ENCODE results near the gene C7orf33. TPM values are rescaled to one million over a fixed set of nuclear protein-coding genes. Genes with fewer than 3 reads are reported as not detected.

The C7orf33 gene
- polyA plus RNA-seq, 1 donor from 2014 or later = not detected

DNA sequence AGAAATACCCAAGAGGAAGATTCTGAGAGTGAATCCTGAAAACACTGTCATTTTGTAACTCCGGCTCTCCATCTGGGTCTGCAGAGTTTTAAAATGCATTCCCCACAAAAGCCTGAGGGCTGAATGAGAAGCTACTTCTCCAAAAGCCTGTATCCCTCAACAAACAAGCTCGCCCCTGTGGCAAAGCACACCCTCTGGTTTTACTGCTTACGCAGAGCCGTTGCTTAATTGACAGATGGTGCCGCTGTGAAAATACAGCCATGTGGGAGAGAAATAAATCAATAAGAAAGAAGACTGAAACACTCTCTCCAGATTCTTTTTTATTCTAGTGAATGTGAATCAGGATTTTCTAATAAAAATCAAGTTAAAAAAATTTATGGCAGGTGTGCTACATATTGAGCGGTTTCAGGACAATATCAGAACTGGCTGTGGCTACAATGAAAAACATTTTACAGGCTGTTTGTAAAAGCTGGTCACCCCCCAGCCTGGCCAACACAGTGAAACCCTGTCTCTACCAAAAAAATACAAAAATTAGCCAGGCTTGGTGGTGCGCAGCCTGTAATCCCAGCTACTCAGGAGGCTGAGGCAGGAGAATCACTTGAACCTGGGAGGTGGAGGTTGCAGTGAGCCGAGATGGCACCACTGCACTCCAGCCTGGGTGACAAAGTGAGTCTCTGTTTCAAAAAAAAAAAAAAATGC is 32.5 kb downstream of the C7orf33 start:
- TF ChIP-seq, protein P1, sequence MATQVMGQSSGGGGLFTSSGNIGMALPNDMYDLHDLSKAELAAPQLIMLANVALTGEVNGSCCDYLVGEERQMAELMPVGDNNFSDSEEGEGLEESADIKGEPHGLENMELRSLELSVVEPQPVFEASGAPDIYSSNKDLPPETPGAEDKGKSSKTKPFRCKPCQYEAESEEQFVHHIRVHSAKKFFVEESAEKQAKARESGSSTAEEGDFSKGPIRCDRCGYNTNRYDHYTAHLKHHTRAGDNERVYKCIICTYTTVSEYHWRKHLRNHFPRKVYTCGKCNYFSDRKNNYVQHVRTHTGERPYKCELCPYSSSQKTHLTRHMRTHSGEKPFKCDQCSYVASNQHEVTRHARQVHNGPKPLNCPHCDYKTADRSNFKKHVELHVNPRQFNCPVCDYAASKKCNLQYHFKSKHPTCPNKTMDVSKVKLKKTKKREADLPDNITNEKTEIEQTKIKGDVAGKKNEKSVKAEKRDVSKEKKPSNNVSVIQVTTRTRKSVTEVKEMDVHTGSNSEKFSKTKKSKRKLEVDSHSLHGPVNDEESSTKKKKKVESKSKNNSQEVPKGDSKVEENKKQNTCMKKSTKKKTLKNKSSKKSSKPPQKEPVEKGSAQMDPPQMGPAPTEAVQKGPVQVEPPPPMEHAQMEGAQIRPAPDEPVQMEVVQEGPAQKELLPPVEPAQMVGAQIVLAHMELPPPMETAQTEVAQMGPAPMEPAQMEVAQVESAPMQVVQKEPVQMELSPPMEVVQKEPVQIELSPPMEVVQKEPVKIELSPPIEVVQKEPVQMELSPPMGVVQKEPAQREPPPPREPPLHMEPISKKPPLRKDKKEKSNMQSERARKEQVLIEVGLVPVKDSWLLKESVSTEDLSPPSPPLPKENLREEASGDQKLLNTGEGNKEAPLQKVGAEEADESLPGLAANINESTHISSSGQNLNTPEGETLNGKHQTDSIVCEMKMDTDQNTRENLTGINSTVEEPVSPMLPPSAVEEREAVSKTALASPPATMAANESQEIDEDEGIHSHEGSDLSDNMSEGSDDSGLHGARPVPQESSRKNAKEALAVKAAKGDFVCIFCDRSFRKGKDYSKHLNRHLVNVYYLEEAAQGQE (IDR thresholded peaks at IDR 0.05; ENCODE audit: borderline replicate concordance) = no peak
- TF ChIP-seq TAF1 (IDR thresholded peaks at IDR 0.05; ENCODE audit: low read depth) = no peak
- no peak for TF ChIP-seq EP300 (conservative IDR thresholded peaks at IDR 0.05; ENCODE audit: poor library complexity, severe bottlenecking)
- TF ChIP-seq RAD21 (conservative IDR thresholded peaks at IDR 0.05) = no peak
- TF ChIP-seq EZH2 (IDR thresholded peaks at IDR 0.05; ENCODE audit: borderline replicate concordance, insufficient read depth, low read length, poor library complexity, severe bottlenecking) = no peak
- TF ChIP-seq SMC3 (conservative IDR thresholded peaks at IDR 0.05; ENCODE audit: poor library complexity) = no peak
- TF ChIP-seq POLR2AphosphoS5 (IDR thresholded peaks at IDR 0.05) = no peak
- TF ChIP-seq MXI1 (conservative IDR thresholded peaks at IDR 0.05; ENCODE audit: poor library complexity, severe bottlenecking) = no peak
- TF ChIP-seq, protein P2, sequence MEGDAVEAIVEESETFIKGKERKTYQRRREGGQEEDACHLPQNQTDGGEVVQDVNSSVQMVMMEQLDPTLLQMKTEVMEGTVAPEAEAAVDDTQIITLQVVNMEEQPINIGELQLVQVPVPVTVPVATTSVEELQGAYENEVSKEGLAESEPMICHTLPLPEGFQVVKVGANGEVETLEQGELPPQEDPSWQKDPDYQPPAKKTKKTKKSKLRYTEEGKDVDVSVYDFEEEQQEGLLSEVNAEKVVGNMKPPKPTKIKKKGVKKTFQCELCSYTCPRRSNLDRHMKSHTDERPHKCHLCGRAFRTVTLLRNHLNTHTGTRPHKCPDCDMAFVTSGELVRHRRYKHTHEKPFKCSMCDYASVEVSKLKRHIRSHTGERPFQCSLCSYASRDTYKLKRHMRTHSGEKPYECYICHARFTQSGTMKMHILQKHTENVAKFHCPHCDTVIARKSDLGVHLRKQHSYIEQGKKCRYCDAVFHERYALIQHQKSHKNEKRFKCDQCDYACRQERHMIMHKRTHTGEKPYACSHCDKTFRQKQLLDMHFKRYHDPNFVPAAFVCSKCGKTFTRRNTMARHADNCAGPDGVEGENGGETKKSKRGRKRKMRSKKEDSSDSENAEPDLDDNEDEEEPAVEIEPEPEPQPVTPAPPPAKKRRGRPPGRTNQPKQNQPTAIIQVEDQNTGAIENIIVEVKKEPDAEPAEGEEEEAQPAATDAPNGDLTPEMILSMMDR (IDR thresholded peaks at IDR 0.05; ENCODE audit: poor library complexity, severe bottlenecking) = no peak
- Histone ChIP-seq H3K9me3 (ENCODE audit: low read length) (no peaks in the 10 kb centered on the region), H3K27ac (ENCODE audit: low read length) (no peak overlapping the region), H3K36me3 (ENCODE audit: insufficient read depth, low read length) (no peaks in the 10 kb centered on the region), H3K79me2 (replicated peaks; ENCODE audit: insufficient read depth, low read length) (no peaks in the 10 kb centered on the region), H3K9me2 (ENCODE audit: insufficient read depth, low read length) (no peaks in the 10 kb centered on the region), H2AFZ (ENCODE audit: low read depth, low read length) (no peak overlapping the region), H3K4me2 (ENCODE audit: low read length) (no peak overlapping the region), H3F3A (ENCODE audit: insufficient read depth, low read length, poor library complexity, severe bottlenecking) (no peaks in the 10 kb centered on the region), H3K9ac (ENCODE audit: low read length) (no peak overlapping the region), H3K4me3 (ENCODE audit: low read length) (no peak overlapping the region), H3K27me3 (ENCODE audit: insufficient read depth, low read depth, low read length) (no peaks in the 10 kb centered on the region), H4K20me1 (ENCODE audit: insufficient read depth) (no peaks in the 10 kb centered on the region)

DNA sequence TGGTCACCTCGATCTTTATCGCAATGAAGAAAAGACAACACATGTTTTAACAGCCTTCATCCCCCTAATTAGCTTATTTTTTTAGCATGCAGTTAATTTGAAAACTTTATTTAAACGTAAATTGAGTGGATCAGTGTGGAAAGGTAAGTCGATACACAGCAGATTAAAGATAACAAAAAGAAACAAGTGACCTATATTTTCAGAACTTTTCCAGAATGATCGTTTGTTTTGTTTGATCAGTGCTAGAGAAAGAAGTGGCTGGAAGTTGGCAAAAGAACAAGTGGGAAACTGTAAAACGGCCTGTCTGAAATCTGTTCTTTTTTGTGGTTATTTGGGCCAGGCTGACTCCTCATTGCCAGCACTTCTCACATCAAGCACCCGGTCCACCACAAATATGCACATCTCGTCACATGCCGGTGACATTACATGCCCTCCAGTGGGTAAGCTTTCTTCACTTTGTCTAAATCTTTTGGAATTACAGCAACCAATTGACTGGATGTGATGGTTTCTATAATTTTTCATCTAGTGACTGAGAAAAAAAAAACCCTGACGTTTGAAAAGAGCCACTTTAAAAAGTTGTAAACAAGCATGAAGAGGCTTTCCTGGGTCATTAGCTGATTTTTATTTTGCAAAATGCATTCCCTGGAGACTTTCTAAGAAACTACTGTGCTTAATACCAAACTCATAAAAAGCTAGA is 33.2 kb downstream of the C7orf33 start:
- H3K27me3 ChIP-seq (ENCODE audit: insufficient read depth, low read depth, low read length) = no peaks in the 10 kb centered on the region
- no peaks in the 10 kb centered on the region for H3K9me3 ChIP-seq (ENCODE audit: low read length)
- H3K36me3 ChIP-seq (ENCODE audit: insufficient read depth, low read length) = no peaks in the 10 kb centered on the region
- H2AFZ ChIP-seq (ENCODE audit: low read depth, low read length) = no peak overlapping the region
- no peak overlapping the region for H3K4me3 ChIP-seq (ENCODE audit: low read length)
- no peak overlapping the region for H3K9ac ChIP-seq (ENCODE audit: low read length)
- no peaks in the 10 kb centered on the region for H3K79me2 ChIP-seq (replicated peaks; ENCODE audit: insufficient read depth, low read length)
- no peaks in the 10 kb centered on the region for H4K20me1 ChIP-seq (ENCODE audit: insufficient read depth)
- H3K9me2 ChIP-seq (ENCODE audit: insufficient read depth, low read length) = no peaks in the 10 kb centered on the region
- TF ChIP-seq, protein P2 (IDR thresholded peaks at IDR 0.05; ENCODE audit: poor library complexity, severe bottlenecking) = no peak
- H3F3A ChIP-seq (ENCODE audit: insufficient read depth, low read length, poor library complexity, severe bottlenecking) = no peaks in the 10 kb centered on the region
- no peak overlapping the region for H3K4me2 ChIP-seq (ENCODE audit: low read length)
- H3K27ac ChIP-seq (ENCODE audit: low read length) = no peak overlapping the region

Data from neural cell (in vitro differentiated cells).